Erythroblast (primary cell): ENCODE results near the gene CDKN1B.

ENCODE experiments used
- GATA1 ChIP-seq: IDR thresholded peaks from 2 replicates; pipeline ENCODE4 v1.6.1; 2011; ENCODE audit warnings: low read depth, mild to moderate bottlenecking, control low read depth, low read length, moderate library complexity
- POLR2A ChIP-seq: IDR thresholded peaks from 2 replicates; pipeline ENCODE4 v1.6.1; 2011; ENCODE audit warnings: mild to moderate bottlenecking, low read length

- TF ChIP-seq POLR2A (peak; percentile 54), GATA1 (no peak)
Observed at GRCh38 chr12:12725086-12725955, 8.2 kb downstream of the CDKN1B start.
